ENCODE data around the gene CENPP.
A peak's percentile ranks its signal among the peaks of the same experiment; 100 is the strongest.
"Not testable (repeated sequence)": the region's sequence is repeated elsewhere in the genome, so short reads cannot be mapped to it uniquely, and the experiment has no call there.

Gene CENPP

GRCh38 chr9:92384375-92384774, 58.6 kb downstream of the CENPP start:
- no peak for DNase-seq

- DNase-seq: no peak
Observed at GRCh38 chr9:92385001-92385400, 59.2 kb downstream of the CENPP start.

GRCh38 chr9:92385477-92385876, 59.7 kb downstream of the CENPP start:
- DNase-seq: no peak

DNA sequence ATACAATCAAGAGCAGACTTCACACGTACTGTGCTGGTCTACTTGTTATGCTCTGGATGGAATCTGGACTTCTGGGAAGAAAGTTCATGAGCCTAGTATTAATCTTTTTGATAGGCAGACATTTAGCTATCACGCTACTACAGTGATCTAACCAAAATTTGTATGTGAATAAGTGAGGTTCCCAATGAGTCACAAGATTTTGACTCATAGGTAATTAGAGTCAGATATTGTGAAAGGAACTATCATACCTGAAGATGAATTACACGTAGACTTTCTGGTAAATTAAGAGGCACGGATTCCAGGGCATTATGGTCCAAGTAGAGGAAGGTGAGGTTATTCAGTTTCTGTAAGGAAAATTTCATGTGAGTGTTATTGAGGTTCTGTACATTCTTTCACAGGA, 60.2 kb downstream of the CENPP start:
- no peak for DNase-seq

- DNase-seq: no peak
Observed at GRCh38 chr9:92392690-92393089, 66.9 kb downstream of the CENPP start.

- DNase-seq: no peak
Observed at GRCh38 chr9:92393686-92394085, 67.9 kb downstream of the CENPP start.

DNA sequence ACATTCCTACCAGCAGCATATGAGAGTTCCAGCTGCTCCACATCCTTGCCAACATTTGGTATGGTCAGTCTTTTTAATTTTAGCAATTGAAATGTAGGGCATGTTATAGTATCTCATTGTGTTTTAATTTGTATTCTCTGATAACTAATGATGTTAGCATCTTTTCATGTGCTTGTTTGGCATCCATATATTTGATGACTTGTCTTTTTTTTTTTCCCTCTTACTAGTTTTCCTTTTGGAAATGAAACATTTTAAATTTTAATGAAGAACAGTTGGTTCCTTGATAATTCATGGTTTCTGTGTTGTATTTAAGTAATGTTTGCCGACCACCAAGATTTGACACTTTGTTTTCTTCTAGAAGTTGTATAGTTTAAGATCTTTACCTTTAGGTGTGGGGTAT, 69.9 kb downstream of the CENPP start:
- DNase-seq: no peak

GRCh38 chr9:92397853-92398252, 72.1 kb downstream of the CENPP start:
- DNase-seq: no peak

- DNase-seq: no peak
Observed at GRCh38 chr9:92402360-92402759, 76.6 kb downstream of the CENPP start.

DNA sequence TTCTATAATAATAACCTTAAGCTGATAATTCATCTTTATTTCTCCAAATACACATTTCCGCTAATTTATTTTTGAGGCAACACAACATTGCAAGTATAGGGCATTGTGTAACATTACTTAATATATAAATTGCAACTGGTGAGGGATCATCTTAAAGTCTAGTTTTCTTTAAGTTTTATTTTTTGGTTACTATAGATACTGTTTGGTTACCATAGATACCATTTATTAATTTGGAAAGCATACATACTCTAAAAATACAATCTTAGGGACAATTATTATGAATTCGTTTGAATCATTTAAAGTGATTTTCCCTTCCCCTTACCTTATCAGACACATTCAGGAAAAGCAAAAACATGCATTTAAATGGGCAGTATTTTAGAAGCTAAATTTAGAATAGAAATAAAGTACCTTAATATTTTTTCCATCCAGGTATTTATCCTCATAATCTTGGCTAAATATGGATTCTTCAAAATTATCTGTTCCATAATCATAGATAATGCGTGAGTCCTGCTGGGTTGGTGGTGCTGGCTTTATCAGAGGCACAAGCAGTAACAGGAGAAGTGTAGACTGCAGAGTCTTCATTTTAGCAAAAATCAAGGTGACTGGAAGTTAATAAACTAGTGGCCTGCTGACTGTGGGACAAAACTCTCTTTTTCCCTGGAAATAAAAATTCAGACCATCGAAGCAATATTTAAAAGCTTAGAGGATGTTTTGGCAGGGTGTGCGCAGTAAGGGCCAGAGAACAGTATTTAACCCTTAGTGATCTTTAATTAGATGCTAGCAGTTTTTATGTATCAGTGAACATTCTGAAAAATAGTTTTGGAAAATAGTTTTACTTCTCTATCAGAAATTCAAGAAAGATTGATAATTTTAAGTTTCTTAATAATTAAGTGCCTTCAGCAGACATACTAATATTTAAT, 77.3 kb downstream of the CENPP start:
- DNase-seq: no peak

DNA sequence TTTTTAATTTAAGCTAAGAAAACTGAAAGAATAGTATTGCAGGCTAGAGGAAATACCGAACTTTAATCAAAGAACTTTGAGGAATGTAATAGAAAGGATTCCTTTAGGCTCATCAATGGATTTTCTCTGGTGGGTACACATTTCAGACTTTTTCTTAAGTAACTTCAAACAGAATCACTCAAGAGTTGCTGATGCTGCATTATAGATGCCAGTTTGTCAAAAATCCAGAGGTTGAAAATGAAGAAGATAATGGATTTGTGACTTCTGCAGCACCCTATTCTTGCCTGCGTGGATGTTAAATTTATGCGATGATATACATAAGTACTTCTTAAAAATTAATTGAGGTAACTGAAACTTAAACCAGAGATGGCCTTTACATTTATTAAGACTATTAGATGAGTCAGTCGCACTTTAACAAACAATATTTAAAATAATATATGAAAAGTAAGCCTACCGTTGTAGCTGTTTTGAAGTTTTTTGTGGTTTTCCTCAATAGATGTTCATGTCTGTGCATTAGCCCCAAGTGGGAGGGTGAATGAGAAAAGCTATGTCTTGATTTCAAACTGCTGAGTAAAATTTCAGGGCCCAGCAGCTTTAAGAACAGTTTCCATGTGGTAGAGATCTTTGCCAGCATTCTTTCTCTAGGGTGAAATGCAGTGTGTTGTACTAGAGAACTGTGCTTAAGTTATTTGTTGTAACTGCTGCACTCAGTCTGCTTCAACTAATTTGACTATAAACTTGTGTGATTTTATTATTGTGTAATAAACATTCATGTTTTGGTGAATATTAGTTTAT, 78.5 kb downstream of the CENPP start, which contains the start of gene OGN:
TSS of gene OGN (minus strand) at position 537 of the 795 bp plus-strand sequence. CDS start 1,171 bp downstream, outside the sequence.
- DNase-seq: no peak

DNA sequence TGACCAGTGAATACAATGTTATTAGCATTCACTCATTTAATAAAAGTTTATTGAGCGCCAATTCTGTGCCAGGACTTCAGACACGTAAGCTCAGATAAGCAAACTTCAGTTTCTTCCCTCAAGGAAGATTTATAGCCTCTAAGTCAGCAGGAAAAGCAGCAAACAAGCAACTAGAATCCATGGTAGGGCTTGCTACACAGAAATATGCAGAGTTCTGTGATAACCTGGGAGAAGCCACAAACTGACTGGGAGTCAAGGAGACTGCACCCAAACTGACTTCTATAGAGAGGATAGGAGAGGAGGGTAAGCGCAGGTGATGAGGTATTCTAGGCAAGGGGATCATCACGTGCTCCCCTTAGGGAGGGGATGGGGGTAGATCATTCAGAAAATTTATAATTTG, 80.1 kb downstream of the CENPP start:
- DNase-seq: peak; percentile 21

DNA sequence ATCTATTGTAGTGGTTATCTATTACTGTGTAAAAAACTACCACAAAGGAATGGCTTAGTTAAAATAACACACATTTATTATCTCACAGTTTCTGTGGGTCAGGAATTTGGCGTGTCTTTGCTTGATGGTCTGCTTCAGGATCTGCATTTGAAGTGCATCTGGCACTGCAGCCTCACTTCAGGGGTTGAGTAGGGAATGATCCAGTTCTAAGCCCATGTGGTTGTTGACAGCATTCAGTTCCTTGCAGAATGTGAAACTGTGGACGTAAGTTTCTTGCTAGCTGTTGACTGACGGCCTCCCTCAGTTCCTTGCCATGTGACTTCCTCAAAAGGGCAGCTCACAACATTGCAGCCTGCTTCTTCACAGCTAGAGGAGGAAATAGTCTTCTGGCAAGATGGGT, 80.7 kb downstream of the CENPP start:
- DNase-seq: peak; percentile 82

GRCh38 chr9:92407818-92408217, 82.1 kb downstream of the CENPP start:
- no peak for DNase-seq

DNA sequence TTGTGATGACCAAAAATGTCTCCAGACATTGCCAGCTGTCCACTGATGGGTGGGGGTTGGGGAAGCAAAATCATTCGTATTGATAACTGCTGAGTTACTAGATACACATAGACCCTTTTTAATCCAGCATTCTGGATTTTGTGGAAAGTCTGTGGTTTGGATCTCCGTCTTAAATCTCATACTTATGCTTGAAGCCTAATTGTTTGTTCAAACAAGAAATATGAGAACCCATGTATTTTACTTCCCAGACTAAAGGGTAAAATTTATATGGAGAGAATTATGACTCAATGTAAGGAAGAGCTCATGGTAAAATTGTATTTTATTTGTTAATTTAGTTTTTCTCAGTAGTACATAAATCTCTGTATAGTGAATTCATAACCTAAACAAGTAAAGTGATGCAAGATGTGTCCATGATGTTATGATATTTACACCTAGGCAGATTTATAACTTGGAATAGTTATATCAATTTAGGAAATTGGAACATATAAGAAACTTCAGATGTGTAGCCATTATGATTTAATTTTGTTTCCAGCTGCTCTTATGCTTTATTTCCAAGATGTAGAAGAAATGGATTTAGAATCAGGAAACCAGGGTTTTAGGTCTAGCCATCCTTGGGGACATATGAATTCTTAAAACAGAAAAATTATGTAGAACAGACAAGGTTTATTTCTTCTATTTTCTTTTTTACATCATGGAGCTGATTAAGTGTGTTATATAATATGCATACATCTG, 83.2 kb downstream of the CENPP start:
- no peak for DNase-seq

DNA sequence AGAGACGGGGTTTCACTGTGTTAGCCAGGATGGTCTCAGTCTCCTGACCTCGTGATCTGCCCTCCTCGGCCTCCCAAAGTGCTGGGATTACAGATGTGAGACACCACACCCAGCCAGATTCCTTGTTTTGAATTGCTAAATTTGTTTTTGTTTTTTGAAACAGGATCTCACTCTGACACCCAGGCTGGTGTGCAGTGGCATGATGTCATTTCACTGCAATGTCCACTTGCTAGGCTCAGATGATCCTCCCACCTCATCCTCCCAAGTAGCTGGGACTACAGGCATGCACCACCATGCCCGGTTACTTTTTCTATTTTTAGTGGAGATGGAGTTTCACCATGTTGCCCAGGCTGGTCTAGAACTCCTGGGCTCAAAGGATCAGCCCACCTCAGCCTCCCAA, 85.4 kb downstream of the CENPP start:
- not testable (repeated sequence) for DNase-seq

DNA sequence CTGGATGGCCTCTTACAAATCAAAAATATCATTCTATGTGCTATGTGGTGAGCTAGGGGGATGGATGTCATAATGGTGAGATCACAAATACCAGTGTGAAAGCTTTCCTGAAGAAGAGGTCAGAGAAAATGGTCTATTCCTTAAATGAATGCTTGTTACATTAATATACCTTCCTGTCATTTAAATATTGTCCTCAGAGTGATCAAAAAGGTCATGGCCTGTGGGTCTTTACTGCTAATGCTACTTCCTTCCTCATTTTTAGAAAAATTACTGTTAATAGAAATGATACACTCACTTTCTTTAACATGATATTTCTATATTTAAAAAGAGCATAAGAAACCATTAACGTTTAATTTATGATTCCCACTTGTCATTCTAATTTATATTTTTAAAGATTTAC, 88.8 kb downstream of the CENPP start:
- DNase-seq: no peak

DNA sequence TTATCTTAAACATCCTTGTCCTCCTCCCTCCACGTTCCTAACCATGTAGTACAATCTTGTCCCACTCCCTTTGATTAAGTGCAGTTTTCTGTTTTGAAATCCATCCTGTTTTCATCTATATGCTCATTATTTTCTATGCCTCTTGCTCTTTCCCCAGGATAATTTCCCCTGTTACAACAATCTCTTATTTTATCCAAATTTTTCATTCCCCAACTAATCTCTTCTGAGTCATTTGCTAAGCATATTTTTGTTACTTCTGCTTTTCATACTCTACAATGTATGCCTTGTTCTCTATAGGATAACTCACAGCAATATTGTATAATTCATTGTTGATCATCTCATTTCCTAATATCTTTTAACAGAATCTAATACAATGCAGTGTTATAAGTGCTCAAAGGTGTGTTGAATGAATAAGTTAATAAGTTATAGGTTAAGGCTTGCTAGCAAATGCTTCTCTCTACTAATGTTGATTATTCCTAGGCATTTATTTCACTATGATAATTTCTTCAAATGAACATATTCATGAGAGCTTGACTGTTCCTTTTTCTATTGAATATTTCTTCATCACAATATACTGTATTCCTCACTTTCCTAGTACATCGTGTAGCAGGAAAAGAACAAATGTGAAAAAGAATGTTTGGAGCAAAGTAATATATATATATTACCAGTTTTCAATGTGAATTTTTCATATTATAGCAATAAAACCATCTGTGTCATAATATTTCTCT, 97.0 kb downstream of the CENPP start:
- DNase-seq: peak; percentile 28

DNA sequence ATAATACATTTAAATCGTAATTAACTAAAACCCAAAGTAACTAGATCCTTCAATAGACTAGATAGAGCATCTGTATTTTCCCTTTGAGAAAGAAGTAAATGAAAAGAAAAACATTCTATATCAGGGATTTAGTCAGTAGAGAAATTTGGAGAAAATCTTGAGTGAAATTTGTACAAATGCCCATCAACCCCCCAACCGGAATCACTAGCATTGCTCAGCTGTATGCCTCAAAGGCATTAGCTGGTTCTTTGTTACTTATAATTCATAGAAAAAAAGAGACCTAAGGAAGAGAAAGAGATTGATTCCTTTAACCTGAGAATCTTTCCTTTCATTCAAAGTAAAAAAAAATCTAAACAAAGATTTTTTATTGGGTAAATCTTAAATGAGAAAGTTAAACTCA, 97.9 kb downstream of the CENPP start:
- no peak for DNase-seq

- no peak for DNase-seq
Observed at GRCh38 chr9:92424340-92424739, 98.6 kb downstream of the CENPP start, which contains the start of gene OMD. OMD (minus strand) TSS chr9:92424471; CDS start chr9:92417558, 6,913 bp downstream.

DNA sequence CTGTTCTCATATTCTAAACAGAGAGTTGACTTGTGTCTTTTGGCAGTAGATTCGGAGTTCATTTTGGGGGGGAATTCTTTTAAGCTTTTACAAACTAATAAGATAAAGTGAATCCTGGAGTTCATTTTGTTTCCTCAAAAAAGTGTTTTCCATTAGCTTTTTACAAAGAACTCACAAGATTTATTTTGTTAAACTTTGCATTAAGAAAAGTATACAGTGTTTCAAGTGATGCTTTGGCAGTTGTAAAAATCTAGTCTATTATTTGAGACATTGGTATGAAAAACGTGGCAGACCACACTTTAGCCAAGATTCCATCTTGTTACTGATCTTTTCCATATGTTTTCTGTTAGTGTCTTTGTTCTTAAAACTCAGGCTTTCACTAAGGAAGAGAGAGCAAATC, 99.7 kb downstream of the CENPP start:
- no peak for DNase-seq

DNA sequence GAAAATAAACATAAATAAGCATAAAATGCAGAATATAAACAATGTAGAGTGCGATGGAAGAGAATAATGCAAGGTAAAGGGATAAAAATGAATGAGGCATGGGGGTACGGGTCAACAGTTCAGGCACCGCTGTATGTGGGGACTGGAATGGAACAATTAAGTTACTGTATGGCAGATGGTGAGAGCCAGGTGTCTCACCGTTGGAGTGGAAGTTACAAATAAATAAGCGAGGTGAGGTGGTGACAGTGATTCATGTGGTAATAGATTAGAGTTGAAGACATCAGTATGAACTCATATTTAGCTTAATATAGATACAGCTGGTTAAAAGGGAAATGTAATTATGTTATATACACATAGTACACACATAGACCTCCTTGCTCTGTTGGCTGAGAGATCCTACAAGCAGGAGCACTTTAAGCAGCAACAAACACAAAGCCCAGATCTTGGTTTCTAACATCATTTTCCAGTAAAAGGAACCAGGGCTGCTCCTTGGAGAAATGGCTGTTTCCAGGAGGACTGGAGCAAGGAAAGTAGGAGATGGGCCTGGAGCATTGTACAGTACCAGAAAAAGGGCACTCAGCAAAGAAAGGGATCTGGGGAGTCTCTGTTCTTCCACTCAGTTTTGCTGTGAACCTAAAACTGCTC, 100.9 kb downstream of the CENPP start:
- DNase-seq: no peak
